Common myeloid progenitor, CD34-positive (primary cell): ENCODE data around the gene TCL1B. TPM values are rescaled to one million over a fixed set of nuclear protein-coding genes. Genes with fewer than 3 reads are reported as not detected.

Experiments
- CTCF ChIA-PET: fragments of 350-600 bp; sonication (Branson Sonifier 250); formaldehyde crosslinking; loops from one replicate; lab custom pipeline; 2021; ENCODE audit warnings: antibody characterized with exemption; lab: Charles Lee
- POLR2A ChIA-PET: fragments of 350-600 bp; sonication (Branson Sonifier 250); formaldehyde crosslinking; loops from one replicate; lab custom pipeline; 2021; ENCODE audit warnings: antibody characterized with exemption; lab: Charles Lee
- DNase-seq, 3 donors: peaks; one replicate each; pipeline versions ENCODE4 v3.0.0 to v3.0.0-alpha.2; 2013
- H3K27ac ChIP-seq, 2 experiments: 1 replicate in 1 of 2; 2 replicates in 1 of 2; pipeline ENCODE4 v1.7.0; 2013; ENCODE audit warnings: inconsistent platforms in 2 of 2, low read length in 2 of 2, mild to moderate bottlenecking in 2 of 2, low read depth in 1 of 2, moderate library complexity in 1 of 2; ENCODE audit not compliant: severe bottlenecking in 2 of 2, insufficient read depth in 1 of 2, poor library complexity in 1 of 2
- H3K27me3 ChIP-seq, 5 experiments: replicated peaks in 2 of 5; 1 replicate in 3 of 5; 2 replicates in 2 of 5; pipeline versions ENCODE4 v1.6.1 to v1.7.0; 2013; ENCODE audit warnings: low read length in 4 of 5, mild to moderate bottlenecking in 2 of 5, moderate library complexity in 2 of 5, inconsistent platforms in 1 of 5; ENCODE audit not compliant: insufficient read depth in 5 of 5, control insufficient read depth in 4 of 5
- H3K36me3 ChIP-seq, 4 experiments: 1 replicate in 2 of 4; 2 replicates in 2 of 4; pipeline versions ENCODE4 v1.6.1 to v1.7.0; 2013; ENCODE audit warnings: low read length in 3 of 4, control low read depth in 1 of 4, mild to moderate bottlenecking in 1 of 4; ENCODE audit not compliant: control insufficient read depth in 4 of 4, insufficient read depth in 4 of 4
- H3K4me1 ChIP-seq, 4 experiments: 1 replicate in 3 of 4; 2 replicates in 1 of 4; pipeline versions ENCODE4 v1.6.1 to v1.7.1; 2013; ENCODE audit warnings: low read length in 3 of 4, mild to moderate bottlenecking in 3 of 4, control low read depth in 1 of 4, inconsistent platforms in 1 of 4, moderate library complexity in 1 of 4; ENCODE audit not compliant: control insufficient read depth in 4 of 4, insufficient read depth in 4 of 4; ENCODE audit errors: control extremely low read depth in 1 of 4
- H3K4me3 ChIP-seq, 7 experiments: 1 replicate in 4 of 7; 2 replicates in 3 of 7; pipeline versions ENCODE4 v1.5.1 to v1.7.0; 2013; ENCODE audit warnings: mild to moderate bottlenecking in 7 of 7, low read length in 6 of 7, moderate library complexity in 6 of 7, inconsistent platforms in 2 of 7, low read depth in 2 of 7, control low read depth in 1 of 7; ENCODE audit not compliant: insufficient read depth in 4 of 7, control insufficient read depth in 1 of 7; ENCODE audit errors: extremely low read depth in 1 of 7
- H3K9me3 ChIP-seq, 5 experiments: 1 replicate in 4 of 5; 2 replicates in 1 of 5; pipeline versions ENCODE4 v1.6.1 to v1.7.1; 2013; ENCODE audit warnings: low read length in 4 of 5, mild to moderate bottlenecking in 2 of 5, inconsistent platforms in 1 of 5, low read depth in 1 of 5, moderate library complexity in 1 of 5; ENCODE audit not compliant: control insufficient read depth in 4 of 5, insufficient read depth in 2 of 5; ENCODE audit errors: control extremely low read depth in 1 of 5
- WGBS: methylation state at CpG from one replicate; pipeline ENCODE4 v1.1.5; 2013; ENCODE audit not compliant: insufficient coverage; 5-methylcytosine and 5-hydroxymethylcytosine counted together
- polyA plus RNA-seq: library from polyadenylated mRNA; unstranded; fragments of 120-200 nt; gene quantifications from one replicate; pipeline ENCODE4 v1.2.1, GENCODE V29; 2013

Gene TCL1B
- polyA plus RNA-seq = 0.11 TPM

- CTCF ChIA-PET = interaction anchor here (0.8 to 1.0 kb wide), 3 partner anchors 12 to 125 kb away, joined by 3 read pairs; no protein-coding TSS in a partner anchor
- 91% methylated on average over 23 of the region's 38 CpGs for WGBS
- H3K4me1 ChIP-seq = no peaks in the 10 kb centered on the region
- H3K27me3 ChIP-seq = peaks cover 0 to 10% (median 4%) of the 10 kb centered on the region in 5 experiments
- POLR2A ChIA-PET = no interaction called here
- H3K36me3 ChIP-seq = no peaks in the 10 kb centered on the region
- H3K9me3 ChIP-seq = no peaks in the 10 kb centered on the region
- DNase-seq = no peak
- no peak within 1 kb of the TSS for H3K4me3 ChIP-seq
- no peak within 1 kb of the TSS for H3K27ac ChIP-seq
Measured at GRCh38 chr14:95685978-95686922, at the start of gene TCL1B. Gene TCL1B, plus strand, starts transcription at chr14:95686426. Its CDS starts 42 bp downstream, at chr14:95686468.

GRCh38 chr14:95644981-95645380, 41.2 kb upstream of the TCL1B start:
- H3K4me1 ChIP-seq = no peaks in the 10 kb centered on the region
- POLR2A ChIA-PET = no interaction called here
- WGBS = 100% methylated on average over 2 of the region's 3 CpGs
- DNase-seq = no peak
- peaks cover 0 to 3% (median 0%) of the 10 kb centered on the region in 5 experiments for H3K9me3 ChIP-seq
- no peak overlapping the region for H3K4me3 ChIP-seq
- CTCF ChIA-PET = no interaction called here
- no peak overlapping the region for H3K27ac ChIP-seq
- no peaks in the 10 kb centered on the region for H3K36me3 ChIP-seq
- peaks cover 0 to 5% (median 0%) of the 10 kb centered on the region in 5 experiments for H3K27me3 ChIP-seq

- Histone ChIP-seq H3K9me3 (peaks cover 0 to 3% (median 0%) of the 10 kb centered on the region in 5 experiments), H3K4me3 (no peak overlapping the region), H3K4me1 (no peaks in the 10 kb centered on the region), H3K27me3 (peaks cover 0 to 5% (median 0%) of the 10 kb centered on the region in 5 experiments), H3K27ac (no peak overlapping the region), H3K36me3 (no peaks in the 10 kb centered on the region)
- ChIA-PET CTCF (interaction anchor here (0.8 kb wide), 1 partner anchor 20 kb away, joined by 3 read pairs; no protein-coding TSS in a partner anchor), POLR2A (no interaction called here)
- DNase-seq = no peak
- 89% methylated on average over 10 of the region's 10 CpGs for WGBS
Measured at GRCh38 chr14:95645389-95645996, 40.7 kb upstream of the TCL1B start.

- H3K27me3 ChIP-seq = peaks cover 0 to 2% (median 0%) of the 10 kb centered on the region in 5 experiments
- WGBS = no CpG with 5 or more reads among the region's 3 CpGs
- H3K4me1 ChIP-seq = no peaks in the 10 kb centered on the region
- ChIA-PET CTCF (no interaction called here), POLR2A (no interaction called here)
- no peaks in the 10 kb centered on the region for H3K36me3 ChIP-seq
- peaks cover 0 to 3% (median 0%) of the 10 kb centered on the region in 5 experiments for H3K9me3 ChIP-seq
- H3K4me3 ChIP-seq = no peak overlapping the region
- H3K27ac ChIP-seq = no peak overlapping the region
- no peak for DNase-seq
Measured at GRCh38 chr14:95647926-95648325, 38.3 kb upstream of the TCL1B start.

DNA sequence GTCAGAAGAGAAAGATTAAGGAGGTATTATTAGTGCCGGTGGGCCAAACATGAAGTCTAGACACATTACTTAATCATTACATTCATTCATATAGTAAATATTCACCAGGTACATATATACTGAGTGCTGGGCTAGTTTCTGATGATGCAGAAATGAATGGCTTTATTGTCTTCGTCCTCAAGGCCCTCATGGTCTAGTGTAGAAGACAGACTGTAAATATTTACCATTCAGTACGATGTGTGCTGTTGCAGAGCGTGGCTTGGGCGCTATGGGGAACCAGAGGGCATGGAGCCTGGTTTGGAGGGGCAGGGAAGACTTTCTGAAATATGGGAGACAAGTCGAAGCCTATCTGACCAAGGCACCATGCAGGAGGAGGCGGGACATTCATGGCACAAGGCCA, 37.0 kb upstream of the TCL1B start:
- no peak overlapping the region for H3K4me3 ChIP-seq
- 100% methylated on average over 5 of the region's 7 CpGs for WGBS
- no peaks in the 10 kb centered on the region for H3K36me3 ChIP-seq
- POLR2A ChIA-PET = no interaction called here
- H3K9me3 ChIP-seq = peaks cover 0 to 3% (median 0%) of the 10 kb centered on the region in 5 experiments
- peaks cover 0 to 2% (median 0%) of the 10 kb centered on the region in 5 experiments for H3K27me3 ChIP-seq
- no peak overlapping the region for H3K27ac ChIP-seq
- CTCF ChIA-PET = no interaction called here
- DNase-seq = no peak
- H3K4me1 ChIP-seq = no peaks in the 10 kb centered on the region

DNA sequence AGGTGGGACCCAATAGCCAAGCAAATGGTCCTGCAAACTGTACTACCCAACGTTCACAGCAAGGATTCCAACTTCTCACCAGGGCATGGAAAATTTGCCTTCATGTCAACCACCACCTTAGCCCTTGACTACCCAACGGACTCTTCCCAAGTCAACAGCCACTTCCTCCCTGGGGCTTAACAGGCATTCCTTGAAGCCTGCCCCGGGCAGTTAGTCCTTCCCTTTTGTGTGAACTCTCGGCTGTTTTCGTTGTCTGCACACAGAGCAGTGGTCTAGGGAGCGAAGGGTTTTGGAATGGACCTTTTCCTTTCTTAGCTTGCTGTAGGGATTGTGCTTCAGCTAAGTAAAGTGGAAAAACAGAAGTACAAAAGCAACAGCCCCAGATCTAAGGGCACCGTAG, 35.2 kb upstream of the TCL1B start:
- 63% methylated on average over 6 of the region's 7 CpGs for WGBS
- H3K36me3 ChIP-seq = no peaks in the 10 kb centered on the region
- H3K4me3 ChIP-seq = no peak overlapping the region
- H3K9me3 ChIP-seq = no peaks in the 10 kb centered on the region
- no peak for DNase-seq
- ChIA-PET CTCF (no interaction called here), POLR2A (no interaction called here)
- no peaks in the 10 kb centered on the region for H3K4me1 ChIP-seq
- no peak overlapping the region for H3K27ac ChIP-seq
- H3K27me3 ChIP-seq = peaks cover 0 to 1% (median 0%) of the 10 kb centered on the region in 5 experiments
